Loucy (cell line): ENCODE results near the gene SCOC.

Source experiments
- EZH2phosphoT487 ChIP-seq: fragments of 200-600 bp; IDR thresholded peaks from 2 replicates; pipeline ENCODE4 v1.6.1; 2018; ENCODE audit warnings: antibody characterized with exemption, mild to moderate bottlenecking, moderate library complexity, borderline replicate concordance
- TF ChIP-seq, protein P1 (sequence below): fragments of 200-600 bp; sonication (generic); conservative IDR thresholded peaks from 2 replicates; pipeline ENCODE4 v1.5.1; 2014; ENCODE audit warnings: mild to moderate bottlenecking, antibody characterized with exemption, low read length

DNA sequence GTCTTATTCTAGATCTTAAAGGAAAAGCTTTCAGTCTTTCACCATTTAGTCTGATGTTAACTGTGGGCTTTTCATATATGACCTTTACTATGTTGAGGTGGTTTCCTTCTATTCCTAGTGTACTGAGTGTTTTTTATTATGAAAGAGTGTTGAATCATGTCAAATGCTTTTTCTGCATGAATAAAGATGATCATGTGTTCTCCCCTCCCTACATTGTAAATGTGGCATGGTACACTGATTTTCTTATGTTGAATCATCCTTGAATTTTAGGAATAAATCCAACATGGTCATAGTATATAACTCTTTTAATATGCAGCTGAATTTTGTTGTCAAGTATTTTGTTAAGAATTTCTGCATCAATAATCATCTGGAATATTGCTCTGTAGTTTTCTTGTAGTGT is 49.7 kb downstream of the SCOC start:
- TF ChIP-seq, protein P1, sequence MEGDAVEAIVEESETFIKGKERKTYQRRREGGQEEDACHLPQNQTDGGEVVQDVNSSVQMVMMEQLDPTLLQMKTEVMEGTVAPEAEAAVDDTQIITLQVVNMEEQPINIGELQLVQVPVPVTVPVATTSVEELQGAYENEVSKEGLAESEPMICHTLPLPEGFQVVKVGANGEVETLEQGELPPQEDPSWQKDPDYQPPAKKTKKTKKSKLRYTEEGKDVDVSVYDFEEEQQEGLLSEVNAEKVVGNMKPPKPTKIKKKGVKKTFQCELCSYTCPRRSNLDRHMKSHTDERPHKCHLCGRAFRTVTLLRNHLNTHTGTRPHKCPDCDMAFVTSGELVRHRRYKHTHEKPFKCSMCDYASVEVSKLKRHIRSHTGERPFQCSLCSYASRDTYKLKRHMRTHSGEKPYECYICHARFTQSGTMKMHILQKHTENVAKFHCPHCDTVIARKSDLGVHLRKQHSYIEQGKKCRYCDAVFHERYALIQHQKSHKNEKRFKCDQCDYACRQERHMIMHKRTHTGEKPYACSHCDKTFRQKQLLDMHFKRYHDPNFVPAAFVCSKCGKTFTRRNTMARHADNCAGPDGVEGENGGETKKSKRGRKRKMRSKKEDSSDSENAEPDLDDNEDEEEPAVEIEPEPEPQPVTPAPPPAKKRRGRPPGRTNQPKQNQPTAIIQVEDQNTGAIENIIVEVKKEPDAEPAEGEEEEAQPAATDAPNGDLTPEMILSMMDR, result no peak
- TF ChIP-seq EZH2phosphoT487, result no peak
